Measurements from ENCODE around the gene C5AR1.
"Not testable (repeated sequence)": the region's sequence is repeated elsewhere in the genome, so short reads cannot be mapped to it uniquely, and the experiment has no call there.

C5AR1 gene

DNA sequence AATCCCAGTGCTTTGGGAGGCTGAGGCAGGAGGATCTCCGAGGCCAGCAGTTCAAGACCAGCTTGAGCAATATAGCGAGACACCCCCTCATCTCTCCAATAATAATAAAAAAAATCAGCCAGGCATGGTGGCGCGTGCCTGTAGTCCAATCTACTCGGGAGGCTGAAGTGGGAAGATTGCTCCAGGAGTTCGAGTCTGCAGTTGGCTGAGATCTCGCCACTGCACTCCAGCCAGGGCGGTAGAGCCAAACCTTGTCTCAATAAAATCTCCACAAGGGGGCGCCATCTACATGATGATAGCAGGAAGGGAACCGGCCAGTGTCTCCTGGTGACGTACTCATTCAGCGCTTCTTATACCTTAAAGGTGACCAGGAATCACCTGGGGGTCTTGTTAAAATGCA is 13.6 kb upstream of the C5AR1 start:
- peak; percentile 88 for DNase-seq (ENCODE audit: low read depth)

DNA sequence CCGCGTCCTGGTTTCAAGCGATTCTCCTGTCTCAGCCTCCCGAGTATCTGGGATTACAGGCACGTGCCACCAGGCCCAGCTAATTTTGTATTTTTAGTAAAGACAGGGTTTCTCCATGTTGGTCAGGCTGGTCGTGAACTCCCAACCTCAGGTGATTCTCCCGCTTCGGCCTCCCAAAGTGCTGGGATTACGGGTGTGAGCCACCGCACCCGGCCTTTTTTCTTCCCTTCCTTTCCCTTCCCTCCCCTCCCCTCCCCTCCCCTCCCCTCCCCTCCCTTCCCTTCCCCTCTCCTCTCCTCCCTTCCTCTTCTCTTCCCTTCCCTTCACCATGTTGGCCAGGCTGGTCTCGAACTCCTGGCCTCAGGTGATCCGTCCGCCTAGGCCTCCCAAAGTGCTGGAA is 8.8 kb upstream of the C5AR1 start:
- DNase-seq (ENCODE audit: low read depth); H3K4me3 ChIP-seq (ENCODE audit: low read length): not testable (repeated sequence)

More for the DNA sequence above, 13.6 kb upstream of the C5AR1 start:
- no peak overlapping the region for H3K4me3 ChIP-seq (ENCODE audit: low read length)
- TF ChIP-seq, protein P1, sequence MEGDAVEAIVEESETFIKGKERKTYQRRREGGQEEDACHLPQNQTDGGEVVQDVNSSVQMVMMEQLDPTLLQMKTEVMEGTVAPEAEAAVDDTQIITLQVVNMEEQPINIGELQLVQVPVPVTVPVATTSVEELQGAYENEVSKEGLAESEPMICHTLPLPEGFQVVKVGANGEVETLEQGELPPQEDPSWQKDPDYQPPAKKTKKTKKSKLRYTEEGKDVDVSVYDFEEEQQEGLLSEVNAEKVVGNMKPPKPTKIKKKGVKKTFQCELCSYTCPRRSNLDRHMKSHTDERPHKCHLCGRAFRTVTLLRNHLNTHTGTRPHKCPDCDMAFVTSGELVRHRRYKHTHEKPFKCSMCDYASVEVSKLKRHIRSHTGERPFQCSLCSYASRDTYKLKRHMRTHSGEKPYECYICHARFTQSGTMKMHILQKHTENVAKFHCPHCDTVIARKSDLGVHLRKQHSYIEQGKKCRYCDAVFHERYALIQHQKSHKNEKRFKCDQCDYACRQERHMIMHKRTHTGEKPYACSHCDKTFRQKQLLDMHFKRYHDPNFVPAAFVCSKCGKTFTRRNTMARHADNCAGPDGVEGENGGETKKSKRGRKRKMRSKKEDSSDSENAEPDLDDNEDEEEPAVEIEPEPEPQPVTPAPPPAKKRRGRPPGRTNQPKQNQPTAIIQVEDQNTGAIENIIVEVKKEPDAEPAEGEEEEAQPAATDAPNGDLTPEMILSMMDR (IDR thresholded peaks at IDR 0.05; ENCODE audit: insufficient read depth, low read depth, low read length, missing control alignments): peak; percentile 75

DNA sequence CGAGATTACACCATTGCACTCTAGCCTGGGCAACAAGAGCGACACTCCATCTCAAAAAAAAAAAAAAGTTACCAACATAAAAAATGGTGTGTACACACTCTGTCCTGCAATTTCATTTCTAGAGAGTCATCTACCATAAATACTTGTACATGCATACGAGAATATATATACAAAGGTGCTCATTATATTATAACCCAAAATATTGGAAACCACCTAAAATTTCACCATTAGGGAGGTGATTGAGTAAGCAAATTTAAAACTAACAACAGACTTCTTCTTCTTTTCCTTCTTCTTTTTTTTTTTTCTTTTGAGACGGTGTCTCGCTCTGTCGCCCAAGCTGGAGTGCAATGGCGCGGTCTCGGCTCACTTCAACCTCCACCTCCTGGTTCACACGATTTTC is 7.4 kb upstream of the C5AR1 start:
- TF ChIP-seq, protein P1 (IDR thresholded peaks at IDR 0.05; ENCODE audit: insufficient read depth, low read depth, low read length, missing control alignments): no peak
- H3K4me3 ChIP-seq (ENCODE audit: low read length): no peak overlapping the region
- no peak for DNase-seq (ENCODE audit: low read depth)

DNA sequence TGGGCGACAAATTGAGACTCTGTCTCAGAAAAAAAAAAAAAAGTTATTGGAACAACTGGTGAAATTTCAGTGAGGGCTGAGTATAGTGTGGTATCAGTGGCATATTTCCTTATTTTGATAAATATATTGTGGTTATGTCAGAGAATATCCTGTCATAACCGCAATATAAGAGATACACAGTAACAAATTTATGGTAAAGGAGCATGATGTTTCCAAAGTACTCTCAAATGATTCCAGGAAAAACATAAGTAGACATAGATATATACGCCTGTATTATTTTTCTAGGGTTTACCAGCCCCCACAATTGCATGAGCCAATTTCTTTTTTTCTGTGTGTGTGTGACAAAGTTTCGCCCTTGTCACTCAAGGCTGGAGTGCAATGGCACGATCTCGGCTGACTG is 5.7 kb upstream of the C5AR1 start:
- TF ChIP-seq, protein P1 (IDR thresholded peaks at IDR 0.05; ENCODE audit: insufficient read depth, low read depth, low read length, missing control alignments): no peak
- no peak overlapping the region for H3K4me3 ChIP-seq (ENCODE audit: low read length)

DNA sequence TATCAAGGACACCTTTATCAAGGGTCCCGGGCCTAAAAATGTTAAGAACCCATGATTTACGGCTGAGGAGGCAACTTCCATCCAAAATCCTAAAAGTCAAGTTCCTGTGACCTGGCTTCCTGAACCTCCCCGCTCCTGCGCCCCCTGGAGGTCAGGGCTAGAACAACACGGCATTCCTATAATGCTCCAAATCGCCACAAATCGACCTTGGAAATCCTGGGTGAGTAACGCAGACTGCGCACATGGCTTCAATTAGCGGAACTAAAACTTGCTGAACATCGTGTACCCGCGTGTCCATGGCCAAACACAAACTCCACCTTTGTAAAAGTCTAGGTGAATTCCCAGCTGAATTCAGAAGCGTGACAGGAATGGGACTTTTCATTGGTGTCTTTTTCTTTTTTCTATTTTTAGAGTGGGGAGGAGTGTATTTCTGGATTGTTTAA is 4.3 kb upstream of the C5AR1 start:
- DNase-seq (ENCODE audit: low read depth): peak; percentile 75
- H3K4me3 ChIP-seq (ENCODE audit: low read length): no peak overlapping the region
- TF ChIP-seq, protein P1 (IDR thresholded peaks at IDR 0.05; ENCODE audit: insufficient read depth, low read depth, low read length, missing control alignments): peak; percentile 98

More for the DNA sequence above, 5.7 kb upstream of the C5AR1 start:
- DNase-seq (ENCODE audit: low read depth): no peak

DNA sequence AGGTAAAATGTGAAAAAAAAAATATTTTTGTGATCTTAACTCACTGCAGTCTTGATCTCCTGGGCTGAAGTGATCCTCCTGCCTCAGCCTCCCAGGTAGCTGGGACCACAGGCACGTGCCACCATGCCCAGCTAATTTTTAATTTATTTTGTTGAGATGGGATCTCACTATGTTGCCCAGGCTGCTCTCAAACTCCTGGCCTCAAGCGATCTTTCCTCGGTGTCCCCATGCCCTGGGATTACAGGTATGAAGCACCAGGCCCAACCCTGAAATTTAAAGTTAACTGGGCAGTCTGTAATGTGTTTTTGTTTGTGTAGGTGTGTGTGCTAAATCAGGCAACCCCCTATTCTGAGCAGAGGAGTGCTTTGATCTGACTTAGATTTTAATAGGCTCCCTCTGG is 3.4 kb upstream of the C5AR1 start:
- H3K4me3 ChIP-seq (ENCODE audit: low read length): no peak overlapping the region

DNA sequence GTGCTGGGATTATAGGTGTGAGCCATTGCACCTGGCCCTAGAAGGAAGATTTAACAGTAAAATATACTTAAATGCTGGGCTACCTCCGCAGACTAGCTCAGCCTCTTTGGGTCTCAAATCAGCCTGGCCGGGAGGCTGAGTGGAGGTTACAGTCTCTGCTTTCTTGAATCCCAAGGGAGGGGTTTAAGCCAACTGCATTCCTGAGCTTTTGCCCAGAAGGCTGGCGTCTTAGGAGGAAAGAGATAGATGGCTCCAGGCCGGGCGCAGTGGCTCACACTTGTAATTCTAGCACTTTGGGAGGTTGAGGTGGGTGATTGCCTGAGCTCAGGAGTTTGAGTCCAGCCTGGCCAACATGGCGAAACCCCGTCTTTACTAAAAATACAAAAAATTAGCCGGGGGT is 623 bp upstream of the C5AR1 start:
- H3K4me3 ChIP-seq (ENCODE audit: low read length): no peak overlapping the region
- TF ChIP-seq, protein P1 (IDR thresholded peaks at IDR 0.05; ENCODE audit: insufficient read depth, low read depth, low read length, missing control alignments): no peak
- no peak for DNase-seq (ENCODE audit: low read depth)

More for the DNA sequence above, 3.4 kb upstream of the C5AR1 start:
- no peak for DNase-seq (ENCODE audit: low read depth)
- TF ChIP-seq, protein P1 (IDR thresholded peaks at IDR 0.05; ENCODE audit: insufficient read depth, low read depth, low read length, missing control alignments): no peak

Measured in epithelial cell of esophagus (primary cell).